ENCODE data around the gene KLHL30. TPM values are rescaled to one million over a fixed set of nuclear protein-coding genes. Genes with fewer than 3 reads are reported as not detected.

KLHL30 gene
- total RNA-seq, 1 experiment from 2014 or later = 0.61 TPM

DNA sequence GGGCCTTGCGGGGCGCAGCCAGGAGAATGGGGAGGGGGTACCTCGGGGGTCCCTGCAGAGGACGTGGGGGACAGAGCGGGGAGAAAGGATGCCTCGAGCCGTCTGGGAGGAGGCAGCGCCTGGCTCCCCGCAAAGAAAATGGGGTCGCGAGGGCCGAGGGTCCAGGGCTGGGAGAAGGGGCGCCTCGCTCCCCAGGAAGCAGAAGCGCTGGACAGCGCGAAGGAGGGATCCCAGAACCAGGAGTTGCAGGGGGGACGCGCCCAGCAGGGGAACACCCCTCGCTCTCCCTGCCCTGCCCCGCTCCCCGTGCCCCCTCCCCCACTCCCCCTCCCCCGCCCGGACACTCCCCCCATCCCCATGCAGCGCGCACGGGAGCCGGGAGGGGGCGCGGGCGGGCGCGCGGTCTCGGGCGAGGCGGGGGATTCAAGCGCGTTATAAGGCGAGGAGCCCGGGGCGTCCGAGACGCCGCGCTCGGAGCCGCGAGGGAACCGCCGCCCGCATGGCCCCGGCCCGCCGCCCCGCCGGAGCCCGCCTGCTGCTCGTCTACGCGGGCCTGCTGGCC is 20.1 kb downstream of the KLHL30 start, which contains the start of gene ERFE:
TSS of gene ERFE (plus strand) at position 462 of the 562 bp plus-strand sequence. CDS start at position 500, 38 bp downstream.
- H3K27ac ChIP-seq (ENCODE audit: low read depth, low read length) = peak within 1 kb of the TSS; percentile 50; the same call in 1 of the 2 replicates
- peak within 1 kb of the TSS; percentile 32 for H2AFZ ChIP-seq (ENCODE audit: low read depth, low read length, poor library complexity, severe bottlenecking)

More for the DNA sequence above, 20.1 kb downstream of the KLHL30 start, which contains the start of gene ERFE:
- peak within 1 kb of the TSS; percentile 74 for H3K9ac ChIP-seq (ENCODE audit: low read length)
- ChIA-PET CTCF (interaction anchor here (1.2 kb wide), 1 partner anchor 13 kb away, joined by 3 read pairs; no protein-coding TSS in a partner anchor), POLR2A (no interaction called here), RAD21 (ENCODE audit: low non-redundant PET in 1 of 2, low total read pairs in 2 of 2, uncharacterized antibody in 2 of 2, unreplicated experiment in 2 of 2) (no interaction called here)
- peak within 1 kb of the TSS; percentile 91 for H3K4me2 ChIP-seq (ENCODE audit: low read length)
- no TSS peak for BruUV-seq (replicated peaks)
- no peaks in the 10 kb centered on the region for H3K36me3 ChIP-seq (ENCODE audit: control insufficient read depth in 1 of 2, insufficient read depth in 2 of 2, low read length in 2 of 2)
- no peaks in the 10 kb centered on the region for H3K9me3 ChIP-seq (ENCODE audit: control insufficient read depth in 1 of 2, insufficient read depth in 1 of 2, low read depth in 1 of 2, low read length in 2 of 2)
- DNase-seq (ENCODE audit: low read depth, low spot score) = no peak
- ATAC-seq = peak; percentile 85
- intact Hi-C loops (cut with micrococcal nuclease) = no loop called here
- no peaks in the 10 kb centered on the region for H3K9me2 ChIP-seq (ENCODE audit: insufficient read depth)
- no peaks in the 10 kb centered on the region for H3K27me3 ChIP-seq (ENCODE audit: insufficient read depth, low read length)
- H4K20me1 ChIP-seq (ENCODE audit: insufficient read depth) = no peaks in the 10 kb centered on the region
- H3K4me3 ChIP-seq (replicated peaks in 1 of 2; ENCODE audit: low read depth in 1 of 2, low read length in 2 of 2) = peak within 1 kb of the TSS; percentile 60 to 71
- H3K4me1 ChIP-seq (ENCODE audit: control insufficient read depth in 1 of 2, insufficient read depth in 2 of 2, low read length in 2 of 2) = peaks cover 4 to 12% of the 10 kb centered on the region in 2 experiments; a peak in 3 of 4 replicates
- H3K79me2 ChIP-seq (ENCODE audit: insufficient read depth, low read length) = no peaks in the 10 kb centered on the region
- TF ChIP-seq, protein P1, sequence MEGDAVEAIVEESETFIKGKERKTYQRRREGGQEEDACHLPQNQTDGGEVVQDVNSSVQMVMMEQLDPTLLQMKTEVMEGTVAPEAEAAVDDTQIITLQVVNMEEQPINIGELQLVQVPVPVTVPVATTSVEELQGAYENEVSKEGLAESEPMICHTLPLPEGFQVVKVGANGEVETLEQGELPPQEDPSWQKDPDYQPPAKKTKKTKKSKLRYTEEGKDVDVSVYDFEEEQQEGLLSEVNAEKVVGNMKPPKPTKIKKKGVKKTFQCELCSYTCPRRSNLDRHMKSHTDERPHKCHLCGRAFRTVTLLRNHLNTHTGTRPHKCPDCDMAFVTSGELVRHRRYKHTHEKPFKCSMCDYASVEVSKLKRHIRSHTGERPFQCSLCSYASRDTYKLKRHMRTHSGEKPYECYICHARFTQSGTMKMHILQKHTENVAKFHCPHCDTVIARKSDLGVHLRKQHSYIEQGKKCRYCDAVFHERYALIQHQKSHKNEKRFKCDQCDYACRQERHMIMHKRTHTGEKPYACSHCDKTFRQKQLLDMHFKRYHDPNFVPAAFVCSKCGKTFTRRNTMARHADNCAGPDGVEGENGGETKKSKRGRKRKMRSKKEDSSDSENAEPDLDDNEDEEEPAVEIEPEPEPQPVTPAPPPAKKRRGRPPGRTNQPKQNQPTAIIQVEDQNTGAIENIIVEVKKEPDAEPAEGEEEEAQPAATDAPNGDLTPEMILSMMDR (IDR thresholded peaks at IDR 0.05 in 2 of 3, conservative IDR thresholded peaks at IDR 0.05 in 1 of 3; ENCODE audit: borderline replicate concordance in 1 of 3, insufficient read depth in 1 of 3, low read depth in 2 of 3, low read length in 2 of 3) = peak in 1 of 3 experiments; percentile 49; a peak in 2 of 6 replicates
- TF ChIP-seq, protein P2, sequence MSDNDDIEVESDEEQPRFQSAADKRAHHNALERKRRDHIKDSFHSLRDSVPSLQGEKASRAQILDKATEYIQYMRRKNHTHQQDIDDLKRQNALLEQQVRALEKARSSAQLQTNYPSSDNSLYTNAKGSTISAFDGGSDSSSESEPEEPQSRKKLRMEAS (IDR thresholded peaks at IDR 0.05) = peak; percentile 39
- no peak for TF ChIP-seq SP1 (IDR thresholded peaks at IDR 0.05; ENCODE audit: low read depth)
- TF ChIP-seq POLR2AphosphoS5 (IDR thresholded peaks at IDR 0.05; ENCODE audit: low read depth, low read length) = peak; percentile 62
- TF ChIP-seq YY1 (IDR thresholded peaks at IDR 0.05; ENCODE audit: extremely low read depth, insufficient replicate concordance, low read depth, low read length) = peak; percentile 35
- no peak for TF ChIP-seq TCF7L2 (IDR thresholded peaks at IDR 0.05; ENCODE audit: borderline replicate concordance, extremely low read depth, insufficient read depth, insufficient read length)
